ENCODE results near the gene FAM187B.

DNA sequence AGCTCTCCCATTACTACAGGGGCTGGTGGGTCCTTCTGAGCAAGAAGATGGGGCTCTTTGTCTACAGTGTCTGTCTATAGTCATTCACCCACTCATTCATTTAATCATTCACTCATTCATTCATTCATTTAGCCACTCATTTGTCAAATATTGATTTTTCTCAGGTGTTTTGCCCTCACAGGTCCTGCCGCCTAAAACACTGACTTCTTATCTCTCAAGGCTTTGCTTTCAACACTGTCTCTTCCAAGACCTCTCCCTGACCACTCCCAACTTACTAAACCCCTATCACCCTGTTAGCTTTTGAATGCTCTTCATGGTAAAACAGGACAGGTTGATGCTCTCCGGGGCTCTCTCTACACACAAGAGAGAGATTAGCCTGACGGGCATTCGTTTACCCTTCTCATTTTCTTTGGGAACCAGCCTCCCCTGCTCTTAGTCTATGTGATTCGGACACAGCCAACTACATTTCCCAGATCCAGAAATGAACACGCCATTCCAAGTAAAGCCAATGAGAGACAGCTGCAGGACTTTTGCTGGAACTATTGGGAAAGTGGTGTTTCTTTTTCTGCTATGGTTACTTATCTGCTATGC lies 22.7 kb downstream of the FAM187B start:
- TF ChIP-seq OSR1 (CRISPR knock-in tag; IDR thresholded peaks at IDR 0.05) (no peak), ZC3H10 (CRISPR knock-in tag; IDR thresholded peaks at IDR 0.05) (no peak), RARB (CRISPR knock-in tag; IDR thresholded peaks at IDR 0.05) (no peak), TCF4 (CRISPR knock-in tag; IDR thresholded peaks at IDR 0.05; ENCODE audit: borderline replicate concordance) (no peak), ZFP3 (CRISPR knock-in tag; IDR thresholded peaks at IDR 0.05) (no peak), ISL1 (CRISPR knock-in tag; IDR thresholded peaks at IDR 0.05) (no peak), ZFP30 (CRISPR knock-in tag; IDR thresholded peaks at IDR 0.05) (no peak), ESRRG (CRISPR knock-in tag; IDR thresholded peaks at IDR 0.05) (no peak)
- TF ChIP-seq, protein P1, sequence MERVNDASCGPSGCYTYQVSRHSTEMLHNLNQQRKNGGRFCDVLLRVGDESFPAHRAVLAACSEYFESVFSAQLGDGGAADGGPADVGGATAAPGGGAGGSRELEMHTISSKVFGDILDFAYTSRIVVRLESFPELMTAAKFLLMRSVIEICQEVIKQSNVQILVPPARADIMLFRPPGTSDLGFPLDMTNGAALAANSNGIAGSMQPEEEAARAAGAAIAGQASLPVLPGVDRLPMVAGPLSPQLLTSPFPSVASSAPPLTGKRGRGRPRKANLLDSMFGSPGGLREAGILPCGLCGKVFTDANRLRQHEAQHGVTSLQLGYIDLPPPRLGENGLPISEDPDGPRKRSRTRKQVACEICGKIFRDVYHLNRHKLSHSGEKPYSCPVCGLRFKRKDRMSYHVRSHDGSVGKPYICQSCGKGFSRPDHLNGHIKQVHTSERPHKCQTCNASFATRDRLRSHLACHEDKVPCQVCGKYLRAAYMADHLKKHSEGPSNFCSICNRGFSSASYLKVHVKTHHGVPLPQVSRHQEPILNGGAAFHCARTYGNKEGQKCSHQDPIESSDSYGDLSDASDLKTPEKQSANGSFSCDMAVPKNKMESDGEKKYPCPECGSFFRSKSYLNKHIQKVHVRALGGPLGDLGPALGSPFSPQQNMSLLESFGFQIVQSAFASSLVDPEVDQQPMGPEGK (CRISPR knock-in tag; IDR thresholded peaks at IDR 0.05; ENCODE audit: borderline replicate concordance) = no peak
- TF ChIP-seq, protein P2, sequence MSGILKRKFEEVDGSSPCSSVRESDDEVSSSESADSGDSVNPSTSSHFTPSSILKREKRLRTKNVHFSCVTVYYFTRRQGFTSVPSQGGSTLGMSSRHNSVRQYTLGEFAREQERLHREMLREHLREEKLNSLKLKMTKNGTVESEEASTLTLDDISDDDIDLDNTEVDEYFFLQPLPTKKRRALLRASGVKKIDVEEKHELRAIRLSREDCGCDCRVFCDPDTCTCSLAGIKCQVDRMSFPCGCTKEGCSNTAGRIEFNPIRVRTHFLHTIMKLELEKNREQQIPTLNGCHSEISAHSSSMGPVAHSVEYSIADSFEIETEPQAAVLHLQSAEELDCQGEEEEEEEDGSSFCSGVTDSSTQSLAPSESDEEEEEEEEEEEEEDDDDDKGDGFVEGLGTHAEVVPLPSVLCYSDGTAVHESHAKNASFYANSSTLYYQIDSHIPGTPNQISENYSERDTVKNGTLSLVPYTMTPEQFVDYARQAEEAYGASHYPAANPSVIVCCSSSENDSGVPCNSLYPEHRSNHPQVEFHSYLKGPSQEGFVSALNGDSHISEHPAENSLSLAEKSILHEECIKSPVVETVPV (CRISPR knock-in tag; IDR thresholded peaks at IDR 0.05) = no peak
- TF ChIP-seq, protein P3, sequence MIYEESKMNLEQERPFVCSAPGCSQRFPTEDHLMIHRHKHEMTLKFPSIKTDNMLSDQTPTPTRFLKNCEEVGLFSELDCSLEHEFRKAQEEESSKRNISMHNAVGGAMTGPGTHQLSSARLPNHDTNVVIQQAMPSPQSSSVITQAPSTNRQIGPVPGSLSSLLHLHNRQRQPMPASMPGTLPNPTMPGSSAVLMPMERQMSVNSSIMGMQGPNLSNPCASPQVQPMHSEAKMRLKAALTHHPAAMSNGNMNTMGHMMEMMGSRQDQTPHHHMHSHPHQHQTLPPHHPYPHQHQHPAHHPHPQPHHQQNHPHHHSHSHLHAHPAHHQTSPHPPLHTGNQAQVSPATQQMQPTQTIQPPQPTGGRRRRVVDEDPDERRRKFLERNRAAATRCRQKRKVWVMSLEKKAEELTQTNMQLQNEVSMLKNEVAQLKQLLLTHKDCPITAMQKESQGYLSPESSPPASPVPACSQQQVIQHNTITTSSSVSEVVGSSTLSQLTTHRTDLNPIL (CRISPR knock-in tag; IDR thresholded peaks at IDR 0.05; ENCODE audit: low read depth) = no peak

All from SK-N-SH treated with all-trans-retinoic acid at 6 μM for 48 hours (cell line).